ENCODE data around the gene CPB1.
A peak's percentile ranks its signal among the peaks of the same experiment; 100 is the strongest.
"Not testable (repeated sequence)": the region's sequence is repeated elsewhere in the genome, so short reads cannot be mapped to it uniquely, and the experiment has no call there.

Gene CPB1

GRCh38 chr3:148827585-148827984 is at the start of gene CPB1:
TSS of gene CPB1 (plus strand) at chr3:148827811. CDS start at chr3:148827824, 13 bp downstream.
- TF ChIP-seq SUZ12 (IDR thresholded peaks at IDR 0.05; ENCODE audit: extremely low read depth, insufficient read depth, insufficient read length) (no peak), YY1 (IDR thresholded peaks at IDR 0.05; ENCODE audit: insufficient read depth, insufficient read length) (no peak), ZNF274 (IDR thresholded peaks at IDR 0.05; ENCODE audit: low read depth, low read length) (no peak)
- Histone ChIP-seq H3K9ac (ENCODE audit: insufficient read length, low read depth) (no peak within 1 kb of the TSS), H3K4me1 (ENCODE audit: insufficient read depth, insufficient read length) (no peaks in the 10 kb centered on the region), H3K27me3 (ENCODE audit: insufficient read depth, insufficient read length) (no peaks in the 10 kb centered on the region), H3K4me3 (ENCODE audit: insufficient read length, low read depth) (no peak within 1 kb of the TSS), H3K36me3 (ENCODE audit: insufficient read depth, insufficient read length, low read length) (no peaks in the 10 kb centered on the region), H3K9me3 (ENCODE audit: insufficient read depth, low read length) (no peaks in the 10 kb centered on the region)
- no peak for DNase-seq (ENCODE audit: low read depth, low spot score)

- H3K9ac ChIP-seq (ENCODE audit: insufficient read length, low read depth): no peak overlapping the region
- DNase-seq (ENCODE audit: low read depth, low spot score): no peak
- H3K36me3 ChIP-seq (ENCODE audit: insufficient read depth, insufficient read length, low read length): no peaks in the 10 kb centered on the region
- TF ChIP-seq ZNF274 (IDR thresholded peaks at IDR 0.05; ENCODE audit: low read depth, low read length) (no peak), YY1 (IDR thresholded peaks at IDR 0.05; ENCODE audit: insufficient read depth, insufficient read length) (no peak), SUZ12 (IDR thresholded peaks at IDR 0.05; ENCODE audit: extremely low read depth, insufficient read depth, insufficient read length) (no peak)
- no peaks in the 10 kb centered on the region for H3K4me1 ChIP-seq (ENCODE audit: insufficient read depth, insufficient read length)
- no peaks in the 10 kb centered on the region for H3K9me3 ChIP-seq (ENCODE audit: insufficient read depth, low read length)
- no peak overlapping the region for H3K4me3 ChIP-seq (ENCODE audit: insufficient read length, low read depth)
- H3K27me3 ChIP-seq (ENCODE audit: insufficient read depth, insufficient read length): no peaks in the 10 kb centered on the region
Measured at GRCh38 chr3:148778926-148779325, 48.7 kb upstream of the CPB1 start.

- H3K9ac ChIP-seq (ENCODE audit: insufficient read length, low read depth); H3K9me3 ChIP-seq (ENCODE audit: insufficient read depth, low read length); H3K36me3 ChIP-seq (ENCODE audit: insufficient read depth, insufficient read length, low read length); H3K4me3 ChIP-seq (ENCODE audit: insufficient read length, low read depth); H3K4me1 ChIP-seq (ENCODE audit: insufficient read depth, insufficient read length); DNase-seq (ENCODE audit: low read depth, low spot score); H3K27me3 ChIP-seq (ENCODE audit: insufficient read depth, insufficient read length): not testable (repeated sequence)
Measured at GRCh38 chr3:148785026-148785425, 42.6 kb upstream of the CPB1 start.

- DNase-seq (ENCODE audit: low read depth, low spot score); H3K9me3 ChIP-seq (ENCODE audit: insufficient read depth, low read length); H3K4me1 ChIP-seq (ENCODE audit: insufficient read depth, insufficient read length); H3K27me3 ChIP-seq (ENCODE audit: insufficient read depth, insufficient read length); H3K9ac ChIP-seq (ENCODE audit: insufficient read length, low read depth); H3K4me3 ChIP-seq (ENCODE audit: insufficient read length, low read depth); H3K36me3 ChIP-seq (ENCODE audit: insufficient read depth, insufficient read length, low read length): not testable (repeated sequence)
Measured at GRCh38 chr3:148786159-148786558, 41.5 kb upstream of the CPB1 start.

GRCh38 chr3:148789146-148789545 is 38.5 kb upstream of the CPB1 start:
- H3K9ac ChIP-seq (ENCODE audit: insufficient read length, low read depth): no peak overlapping the region
- no peak overlapping the region for H3K4me3 ChIP-seq (ENCODE audit: insufficient read length, low read depth)
- H3K9me3 ChIP-seq (ENCODE audit: insufficient read depth, low read length): peaks cover 8% of the 10 kb centered on the region; the same call in 1 of the 2 replicates
- no peaks in the 10 kb centered on the region for H3K4me1 ChIP-seq (ENCODE audit: insufficient read depth, insufficient read length)
- H3K27me3 ChIP-seq (ENCODE audit: insufficient read depth, insufficient read length): no peaks in the 10 kb centered on the region
- DNase-seq (ENCODE audit: low read depth, low spot score): peak; percentile 55
- TF ChIP-seq YY1 (IDR thresholded peaks at IDR 0.05; ENCODE audit: insufficient read depth, insufficient read length): no peak
- no peaks in the 10 kb centered on the region for H3K36me3 ChIP-seq (ENCODE audit: insufficient read depth, insufficient read length, low read length)

DNA sequence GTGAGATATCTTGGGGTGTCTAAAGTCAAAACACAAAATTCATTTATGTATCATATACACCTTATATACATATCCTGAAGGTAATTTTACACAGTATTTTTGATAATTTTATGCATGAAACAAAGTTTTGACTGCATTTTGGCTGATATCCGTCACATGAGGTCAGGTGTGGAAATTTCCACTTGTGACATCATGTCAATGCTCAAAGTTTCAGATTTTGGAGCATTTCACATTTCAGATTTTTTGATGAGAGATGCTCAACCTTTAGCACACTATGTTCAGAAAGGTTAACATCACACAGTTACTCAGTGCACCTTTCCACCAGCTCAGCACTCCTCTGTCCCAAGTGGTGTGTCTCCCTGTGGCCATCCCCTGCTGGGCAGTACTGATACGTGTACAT is 37.7 kb upstream of the CPB1 start:
- DNase-seq (ENCODE audit: low read depth, low spot score): no peak
- H3K27me3 ChIP-seq (ENCODE audit: insufficient read depth, insufficient read length): no peaks in the 10 kb centered on the region
- no peaks in the 10 kb centered on the region for H3K4me1 ChIP-seq (ENCODE audit: insufficient read depth, insufficient read length)
- H3K9ac ChIP-seq (ENCODE audit: insufficient read length, low read depth): no peak overlapping the region
- peaks cover 8% of the 10 kb centered on the region; the same call in 1 of the 2 replicates for H3K9me3 ChIP-seq (ENCODE audit: insufficient read depth, low read length)
- no peaks in the 10 kb centered on the region for H3K36me3 ChIP-seq (ENCODE audit: insufficient read depth, insufficient read length, low read length)
- TF ChIP-seq SUZ12 (IDR thresholded peaks at IDR 0.05; ENCODE audit: extremely low read depth, insufficient read depth, insufficient read length) (no peak), YY1 (IDR thresholded peaks at IDR 0.05; ENCODE audit: insufficient read depth, insufficient read length) (no peak), ZNF274 (IDR thresholded peaks at IDR 0.05; ENCODE audit: low read depth, low read length) (no peak)
- no peak overlapping the region for H3K4me3 ChIP-seq (ENCODE audit: insufficient read length, low read depth)

DNA sequence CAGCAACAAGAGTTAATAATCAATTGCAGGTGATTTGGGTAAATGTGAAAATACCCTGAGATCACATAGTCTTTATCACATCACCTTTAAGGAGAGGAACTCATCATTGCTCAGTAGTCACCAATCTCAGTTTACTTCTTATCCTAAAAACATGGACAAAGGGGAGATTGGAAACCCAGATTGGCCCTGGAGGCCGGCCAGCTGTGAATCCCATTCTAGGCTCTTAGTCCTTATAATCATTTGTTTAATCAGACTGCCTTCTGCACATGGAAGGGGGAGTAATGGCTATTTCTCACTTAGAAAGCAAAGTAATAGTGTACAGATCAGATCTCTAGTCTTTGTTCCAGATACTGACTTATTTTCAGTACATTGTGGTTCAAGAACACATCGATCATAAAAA is 37.2 kb upstream of the CPB1 start:
- Histone ChIP-seq H3K4me3 (ENCODE audit: insufficient read length, low read depth) (no peak overlapping the region), H3K27me3 (ENCODE audit: insufficient read depth, insufficient read length) (no peaks in the 10 kb centered on the region), H3K9me3 (ENCODE audit: insufficient read depth, low read length) (peaks cover 8% of the 10 kb centered on the region; the same call in 1 of the 2 replicates), H3K4me1 (ENCODE audit: insufficient read depth, insufficient read length) (no peaks in the 10 kb centered on the region), H3K9ac (ENCODE audit: insufficient read length, low read depth) (no peak overlapping the region), H3K36me3 (ENCODE audit: insufficient read depth, insufficient read length, low read length) (no peaks in the 10 kb centered on the region)
- DNase-seq (ENCODE audit: low read depth, low spot score): no peak
- TF ChIP-seq YY1 (IDR thresholded peaks at IDR 0.05; ENCODE audit: insufficient read depth, insufficient read length) (no peak), SUZ12 (IDR thresholded peaks at IDR 0.05; ENCODE audit: extremely low read depth, insufficient read depth, insufficient read length) (no peak), ZNF274 (IDR thresholded peaks at IDR 0.05; ENCODE audit: low read depth, low read length) (no peak)
